Breast epithelium (tissue), 4 donors: ENCODE data around the gene FHOD1. TPM values are rescaled to one million over a fixed set of nuclear protein-coding genes. Genes with fewer than 3 reads are reported as not detected.

ENCODE experiments used
- DNase-seq, 2 donors: peaks; one replicate each; pipeline ENCODE4 v3.0.0-alpha.2; 2019; ENCODE audit warnings: low spot score in 2 of 2
- H3K27ac ChIP-seq, 2 donors: fragments of 200-600 bp; sonication (generic) in 1 of 2; one replicate each; pipeline ENCODE4 v1.5.1; 2016 to 2019; ENCODE audit warnings: mild to moderate bottlenecking in 1 of 2
- H3K27me3 ChIP-seq, 2 donors: fragments of 200-600 bp; sonication (generic) in 1 of 2; one replicate each; pipeline versions ENCODE4 v1.5.1 to v1.6.0; 2017 to 2019; ENCODE audit warnings: control low read depth in 1 of 2, mild to moderate bottlenecking in 1 of 2
- H3K36me3 ChIP-seq: fragments of 200-600 bp; one replicate; pipeline ENCODE4 v1.5.1; 2019
- H3K4me1 ChIP-seq, 2 donors: fragments of 200-600 bp; sonication (generic); one replicate each; pipeline ENCODE4 v1.5.1; 2016 to 2019; ENCODE audit warnings: control low read depth in 1 of 2
- H3K4me3 ChIP-seq, 3 donors: fragments of 200-600 bp; sonication (generic); 1 replicate in 2 of 3; 2 replicates in 1 of 3; pipeline ENCODE4 v1.5.1; 2016 to 2019; ENCODE audit warnings: mild to moderate bottlenecking in 3 of 3, moderate library complexity in 2 of 3
- H3K9me3 ChIP-seq, 2 donors: fragments of 200-600 bp; sonication (generic) in 1 of 2; one replicate each; pipeline ENCODE4 v1.5.1; 2016 to 2019; ENCODE audit warnings: control low read depth in 1 of 2
- CTCF ChIP-seq, 3 donors: fragments of 450-650 bp; IDR thresholded peaks; one replicate each; pipeline ENCODE4 v1.5.1; 2016 to 2017; ENCODE audit warnings: antibody characterized with exemption in 3 of 3, mild to moderate bottlenecking in 3 of 3, moderate library complexity in 3 of 3
- POLR2A ChIP-seq: fragments of 450-650 bp; IDR thresholded peaks from one replicate; pipeline ENCODE4 v1.6.1; 2016; ENCODE audit warnings: antibody characterized with exemption, mild to moderate bottlenecking, moderate library complexity
- POLR2AphosphoS5 ChIP-seq, 3 donors: sonication (generic); formaldehyde crosslinking; IDR thresholded peaks; one replicate each; pipeline ENCODE4 v1.6.1; 2017; ENCODE audit warnings: antibody characterized with exemption in 3 of 3
- intact Hi-C: fragments of 100-400 bp; cut with DNase I; formaldehyde crosslinking; loops from one replicate; pipeline ENCODE4 v1.15.1; 2023; ENCODE audit warnings: low total_unique reads
- total RNA-seq, 3 donors: library from RNA; depleted of rRNA; stranded (reverse); fragments of >200 nt; gene quantifications; one replicate each; pipeline ENCODE4 v1.1.0, GENCODE V29; 2016

FHOD1 gene
- total RNA-seq, 3 donors from 2014 or later = 19.3 to 25.9 (median 22.6) TPM

- TF ChIP-seq CTCF (IDR thresholded peaks at IDR 0.05) = no peak
- TF ChIP-seq POLR2A = no peak
- TF ChIP-seq POLR2AphosphoS5 (IDR thresholded peaks at IDR 0.05) = no peak
- H3K36me3 ChIP-seq = no peaks in the 10 kb centered on the region
- H3K4me3 ChIP-seq = no peak overlapping the region
- intact Hi-C loops = loop anchor here (5.0 kb wide), 1 partner anchor 382 kb away; no protein-coding TSS in a partner anchor
- H3K9me3 ChIP-seq = no peaks in the 10 kb centered on the region
- no peak overlapping the region for H3K27ac ChIP-seq
- H3K27me3 ChIP-seq = no peaks in the 10 kb centered on the region
- DNase-seq = no peak
- H3K4me1 ChIP-seq = peaks cover 0 to 3% of the 10 kb centered on the region in 2 donors
These were observed 36.7 kb upstream of the FHOD1 start for GRCh38 chr16:67283826-67284555.

- DNase-seq = no peak
These were observed 36.0 kb upstream of the FHOD1 start for GRCh38 chr16:67283039-67283825.

GRCh38 chr16:67282447-67282805, 35.1 kb upstream of the FHOD1 start:
- Histone ChIP-seq H3K4me1 (peaks cover 6 to 8% of the 10 kb centered on the region in 2 donors), H3K9me3 (no peaks in the 10 kb centered on the region), H3K27me3 (no peaks in the 10 kb centered on the region), H3K4me3 (no peak overlapping the region), H3K36me3 (no peaks in the 10 kb centered on the region), H3K27ac (no peak overlapping the region)
- DNase-seq = no peak
- intact Hi-C loops = loop anchor here (5.0 kb wide), 1 partner anchor 380 kb away; no protein-coding TSS in a partner anchor
- TF ChIP-seq CTCF (IDR thresholded peaks at IDR 0.05) = no peak
- TF ChIP-seq POLR2A = no peak
- no peak for TF ChIP-seq POLR2AphosphoS5 (IDR thresholded peaks at IDR 0.05)

More at GRCh38 chr16:67283039-67283825, 36.0 kb upstream of the FHOD1 start:
- intact Hi-C loops = loop anchor here (5.0 kb wide), 1 partner anchor 381 kb away; no protein-coding TSS in a partner anchor
- Histone ChIP-seq H3K9me3 (no peaks in the 10 kb centered on the region), H3K36me3 (no peaks in the 10 kb centered on the region), H3K27ac (no peak overlapping the region), H3K27me3 (no peaks in the 10 kb centered on the region), H3K4me1 (peaks cover 1 to 3% of the 10 kb centered on the region in 2 donors), H3K4me3 (no peak overlapping the region)
- TF ChIP-seq POLR2A = no peak
- no peak for TF ChIP-seq POLR2AphosphoS5 (IDR thresholded peaks at IDR 0.05)
- TF ChIP-seq CTCF (IDR thresholded peaks at IDR 0.05) = no peak

- H3K36me3 ChIP-seq = no peaks in the 10 kb centered on the region
- DNase-seq = no peak
- no peaks in the 10 kb centered on the region for H3K27me3 ChIP-seq
- TF ChIP-seq CTCF (IDR thresholded peaks at IDR 0.05) (no peak), POLR2AphosphoS5 (IDR thresholded peaks at IDR 0.05) (no peak), POLR2A (no peak)
- intact Hi-C loops = loop anchor here (5.0 kb wide), 1 partner anchor 379 kb away; no protein-coding TSS in a partner anchor
- peaks cover 7 to 8% of the 10 kb centered on the region in 2 donors for H3K4me1 ChIP-seq
- H3K4me3 ChIP-seq = no peak overlapping the region
- no peak overlapping the region for H3K27ac ChIP-seq
- no peaks in the 10 kb centered on the region for H3K9me3 ChIP-seq
These were observed 34.5 kb upstream of the FHOD1 start for GRCh38 chr16:67281536-67282446.
